ENCODE results near the gene ZFYVE28. TPM values are rescaled to one million over a fixed set of nuclear protein-coding genes. Genes with fewer than 3 reads are reported as not detected.
A peak's percentile ranks its signal among the peaks of the same experiment; 100 is the strongest.

Gene ZFYVE28
- polyA plus RNA-seq, 1 of the 3 experiments (the other 2 are of a cell fraction), result 3.2 TPM

GRCh38 chr4:2462992-2463762 lies 44.7 kb upstream of the ZFYVE28 start:
- WGBS (ENCODE audit: low lambda C conversion rate), result 85% methylated on average over 19 of the region's 35 CpGs

GRCh38 chr4:2462218-2462991 lies 44.0 kb upstream of the ZFYVE28 start:
- peak; percentile 96 for DNase-seq
- H3K79me2 ChIP-seq (ENCODE audit: insufficient read depth), result peaks cover 14% of the 10 kb centered on the region
- H3K9me2 ChIP-seq, result no peaks in the 10 kb centered on the region
- H4K20me1 ChIP-seq (ENCODE audit: insufficient read depth), result no peaks in the 10 kb centered on the region
- peaks cover 9% of the 10 kb centered on the region for H3F3A ChIP-seq (replicated peaks; ENCODE audit: insufficient read depth)
- 100% methylated on average over 3 of the region's 99 CpGs for WGBS (ENCODE audit: low lambda C conversion rate)
- peak overlapping the region; percentile 65; the same call in 1 of the 2 replicates for H2AFZ ChIP-seq (ENCODE audit: low read depth)
- TF ChIP-seq EP300 (IDR thresholded peaks at IDR 0.05; ENCODE audit: borderline replicate concordance in 1 of 2, low read depth in 1 of 2, low read length in 1 of 2) (no peak), SMC3 (IDR thresholded peaks at IDR 0.05; ENCODE audit: low read depth, low read length) (peak; percentile 48), RAD21 (IDR thresholded peaks at IDR 0.05; ENCODE audit: low read length) (peak; percentile 56), FOSL2 (IDR thresholded peaks at IDR 0.05; ENCODE audit: borderline replicate concordance, low read depth) (no peak), MXI1 (IDR thresholded peaks at IDR 0.05; ENCODE audit: low read depth, low read length) (peak; percentile 88), GATA2 (CRISPR knock-in tag; IDR thresholded peaks at IDR 0.05) (no peak), MEF2A (IDR thresholded peaks at IDR 0.05; ENCODE audit: borderline replicate concordance, low read depth) (no peak), MAX (IDR thresholded peaks at IDR 0.05; ENCODE audit: low read depth) (peak; percentile 87), CTCF (IDR thresholded peaks at IDR 0.05) (peak; percentile 56), YY1 (IDR thresholded peaks at IDR 0.05; ENCODE audit: low read depth) (no peak), CHD2 (IDR thresholded peaks at IDR 0.05; ENCODE audit: low read length, partially characterized antibody) (peak; percentile 33)
- peak overlapping the region; percentile 50 to 64 for H3K4me3 ChIP-seq (ENCODE audit: low read depth in 2 of 2, low read length in 1 of 2)
- CTCF ChIA-PET, result interaction anchor here (0.7 to 4.6 kb wide), 15 partner anchors 13 to 242 kb away, joined by 3 to 27 read pairs (median 4); no protein-coding TSS in a partner anchor
- H3K27ac ChIP-seq (ENCODE audit: low read depth in 2 of 2, low read length in 1 of 2), result no peak overlapping the region
- H3K27me3 ChIP-seq (ENCODE audit: insufficient read depth), result no peaks in the 10 kb centered on the region
- H3K4me1 ChIP-seq (ENCODE audit: control insufficient read depth in 1 of 2, insufficient read depth in 2 of 2, low read depth in 1 of 2, low read length in 1 of 2), result peaks cover 0 to 14% of the 10 kb centered on the region in 2 experiments; a peak in 1 of 4 replicates
- no peaks in the 10 kb centered on the region for H3K9me3 ChIP-seq
- no peaks in the 10 kb centered on the region for H3K36me3 ChIP-seq (replicated peaks in 1 of 2; ENCODE audit: control insufficient read depth in 1 of 2, insufficient read depth in 2 of 2, low read length in 1 of 2)
- H3K9ac ChIP-seq, result peak overlapping the region; percentile 34; the same call in 1 of the 2 replicates
- H3K4me2 ChIP-seq, result peak overlapping the region; percentile 79
- POLR2A ChIA-PET, result interaction anchor here (0.6 kb wide), 1 partner anchor 71 kb away, joined by 3 read pairs; no protein-coding TSS in a partner anchor

More at GRCh38 chr4:2462992-2463762, 44.7 kb upstream of the ZFYVE28 start:
- POLR2A ChIA-PET, result interaction anchor here (0.6 kb wide), 1 partner anchor 72 kb away, joined by 3 read pairs; no protein-coding TSS in a partner anchor
- Histone ChIP-seq H3K36me3 (replicated peaks in 1 of 2; ENCODE audit: control insufficient read depth in 1 of 2, insufficient read depth in 2 of 2, low read length in 1 of 2) (no peaks in the 10 kb centered on the region), H3K9ac (no peak overlapping the region), H3K4me2 (peak overlapping the region; percentile 79), H3K9me3 (no peaks in the 10 kb centered on the region), H3K27ac (ENCODE audit: low read depth in 2 of 2, low read length in 1 of 2) (no peak overlapping the region), H3K9me2 (no peaks in the 10 kb centered on the region), H3K27me3 (ENCODE audit: insufficient read depth) (no peaks in the 10 kb centered on the region), H3K79me2 (ENCODE audit: insufficient read depth) (peaks cover 22% of the 10 kb centered on the region), H4K20me1 (ENCODE audit: insufficient read depth) (no peaks in the 10 kb centered on the region), H2AFZ (ENCODE audit: low read depth) (peak overlapping the region; percentile 65; the same call in 1 of the 2 replicates), H3K4me1 (ENCODE audit: control insufficient read depth in 1 of 2, insufficient read depth in 2 of 2, low read depth in 1 of 2, low read length in 1 of 2) (peaks cover 0 to 16% of the 10 kb centered on the region in 2 experiments; a peak in 1 of 4 replicates), H3K4me3 (ENCODE audit: low read depth in 2 of 2, low read length in 1 of 2) (peak overlapping the region; percentile 50 to 64), H3F3A (replicated peaks; ENCODE audit: insufficient read depth) (peaks cover 9% of the 10 kb centered on the region)
- TF ChIP-seq TCF12 (IDR thresholded peaks at IDR 0.05), result no peak
- TF ChIP-seq TEAD4 (IDR thresholded peaks at IDR 0.05; ENCODE audit: borderline replicate concordance, insufficient read depth), result no peak
- TF ChIP-seq YY1 (IDR thresholded peaks at IDR 0.05; ENCODE audit: low read depth), result no peak
- CTCF ChIA-PET, result interaction anchor here (0.6 to 4.6 kb wide), 12 partner anchors 9 to 243 kb away, joined by 3 to 27 read pairs (median 4); no protein-coding TSS in a partner anchor
- DNase-seq, result no peak

Data from SK-N-SH (cell line).